Hepatocyte (in vitro differentiated cells): ENCODE results near the gene HOXC12.

ENCODE experiments used
- CTCF ChIP-seq: fragments of 200-600 bp; sonication (generic); IDR thresholded peaks from 2 replicates; pipeline ENCODE4 v1.5.1; 2016; ENCODE audit warnings: antibody characterized with exemption, mild to moderate bottlenecking; ENCODE audit not compliant: poor library complexity
- EZH2 ChIP-seq: fragments of 200-600 bp; sonication (generic); IDR thresholded peaks from 2 replicates; pipeline ENCODE4 v1.6.1; 2016; ENCODE audit warnings: antibody characterized with exemption, mild to moderate bottlenecking, borderline replicate concordance
- EZH2phosphoT487 ChIP-seq: fragments of 200-600 bp; sonication (generic); IDR thresholded peaks from one replicate; pipeline ENCODE4 v1.6.1; 2018; ENCODE audit warnings: antibody characterized with exemption, mild to moderate bottlenecking, low read depth, moderate library complexity; ENCODE audit not compliant: unreplicated experiment, severe bottlenecking

GRCh38 chr12:53927220-53928029, 27.3 kb upstream of the HOXC12 start:
- peak; percentile 99 for TF ChIP-seq EZH2
- no peak for TF ChIP-seq CTCF
- peak; percentile 82 for TF ChIP-seq EZH2phosphoT487
